Measurements from ENCODE around the gene PLEKHS1. TPM values are rescaled to one million over a fixed set of nuclear protein-coding genes. Genes with fewer than 3 reads are reported as not detected.
"Not testable (repeated sequence)": the region's sequence is repeated elsewhere in the genome, so short reads cannot be mapped to it uniquely, and the experiment has no call there.

The PLEKHS1 gene
- total RNA-seq, 1 donor from 2014 or later = not detected

DNA sequence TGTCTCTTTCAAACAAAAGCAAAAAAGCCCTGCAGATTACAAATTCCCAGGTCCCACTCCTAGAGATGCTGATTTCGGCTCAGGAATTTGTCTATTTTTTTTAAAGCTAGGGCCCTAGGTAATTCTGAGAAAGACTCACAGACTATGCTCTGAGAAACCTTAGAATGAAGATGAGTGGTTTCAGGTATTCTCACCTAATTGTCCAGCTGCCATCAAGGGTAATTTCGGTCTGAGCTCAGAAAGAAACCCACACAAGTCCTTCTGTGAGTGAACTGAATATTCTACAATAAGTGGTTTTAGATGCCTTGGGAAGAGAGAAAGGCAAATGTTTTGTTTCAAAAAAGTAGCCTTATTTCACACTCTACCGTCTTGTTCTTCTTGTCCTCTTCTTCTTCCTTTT is 56.7 kb downstream of the PLEKHS1 start:
- Mint-ChIP-seq H3K4me3 (ENCODE audit: low read depth) (no peak overlapping the region), H3K4me1 (ENCODE audit: low read depth) (peaks cover under 1% of the 10 kb centered on the region), H3K27ac (no peak overlapping the region), H3K9me3 (ENCODE audit: low read depth) (peaks cover 9% of the 10 kb centered on the region), H3K27me3 (peaks cover 19% of the 10 kb centered on the region), H3K36me3 (ENCODE audit: insufficient read depth) (no peaks in the 10 kb centered on the region)
- no peak for TF ChIP-seq CTCF (IDR thresholded peaks at IDR 0.05; ENCODE audit: unreplicated experiment)
- DNase-seq (ENCODE audit: low spot score, unreplicated experiment) = no peak

GRCh38 chr10:113814700-113815099 is 63.2 kb downstream of the PLEKHS1 start:
- DNase-seq (ENCODE audit: low spot score, unreplicated experiment); H3K27me3 Mint-ChIP-seq; H3K4me3 Mint-ChIP-seq (ENCODE audit: low read depth); H3K27ac Mint-ChIP-seq; H3K9me3 Mint-ChIP-seq (ENCODE audit: low read depth); H3K36me3 Mint-ChIP-seq (ENCODE audit: insufficient read depth); H3K4me1 Mint-ChIP-seq (ENCODE audit: low read depth): not testable (repeated sequence)

- no peaks in the 10 kb centered on the region for H3K4me1 Mint-ChIP-seq (ENCODE audit: low read depth)
- no peak overlapping the region for H3K27ac Mint-ChIP-seq
- no peaks in the 10 kb centered on the region for H3K36me3 Mint-ChIP-seq (ENCODE audit: insufficient read depth)
- no peak for TF ChIP-seq CTCF (IDR thresholded peaks at IDR 0.05; ENCODE audit: unreplicated experiment)
- no peaks in the 10 kb centered on the region for H3K27me3 Mint-ChIP-seq
- no peak overlapping the region for H3K4me3 Mint-ChIP-seq (ENCODE audit: low read depth)
- no peaks in the 10 kb centered on the region for H3K9me3 Mint-ChIP-seq (ENCODE audit: low read depth)
- DNase-seq (ENCODE audit: low spot score, unreplicated experiment) = no peak
Measured at GRCh38 chr10:113819989-113820388, 68.5 kb downstream of the PLEKHS1 start.

DNA sequence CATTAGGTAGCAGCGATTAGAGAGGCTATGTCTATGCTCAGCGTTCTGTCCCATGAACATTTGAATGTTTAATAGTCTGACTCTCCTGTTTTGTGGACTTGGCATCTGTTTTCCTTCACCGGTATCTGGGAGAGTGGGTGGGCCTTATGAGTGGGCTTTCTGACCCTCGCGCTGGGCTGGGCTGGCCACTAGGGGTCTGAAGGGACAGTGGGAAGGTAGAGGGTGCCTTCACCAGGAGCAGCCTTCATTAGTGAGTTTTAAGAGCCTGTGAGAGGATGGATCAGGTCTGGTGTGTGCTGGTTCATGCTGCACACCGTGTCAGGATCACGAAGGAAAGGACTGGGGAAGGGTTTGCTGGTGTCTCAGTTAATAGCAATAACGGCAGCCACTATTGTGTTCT is 69.0 kb downstream of the PLEKHS1 start:
- DNase-seq (ENCODE audit: low spot score, unreplicated experiment) = no peak
- no peak overlapping the region for H3K27ac Mint-ChIP-seq
- H3K27me3 Mint-ChIP-seq = no peaks in the 10 kb centered on the region
- no peaks in the 10 kb centered on the region for H3K9me3 Mint-ChIP-seq (ENCODE audit: low read depth)
- H3K4me1 Mint-ChIP-seq (ENCODE audit: low read depth) = no peaks in the 10 kb centered on the region
- TF ChIP-seq CTCF (IDR thresholded peaks at IDR 0.05; ENCODE audit: unreplicated experiment) = peak; percentile 40
- H3K4me3 Mint-ChIP-seq (ENCODE audit: low read depth) = no peak overlapping the region
- H3K36me3 Mint-ChIP-seq (ENCODE audit: insufficient read depth) = no peaks in the 10 kb centered on the region

DNA sequence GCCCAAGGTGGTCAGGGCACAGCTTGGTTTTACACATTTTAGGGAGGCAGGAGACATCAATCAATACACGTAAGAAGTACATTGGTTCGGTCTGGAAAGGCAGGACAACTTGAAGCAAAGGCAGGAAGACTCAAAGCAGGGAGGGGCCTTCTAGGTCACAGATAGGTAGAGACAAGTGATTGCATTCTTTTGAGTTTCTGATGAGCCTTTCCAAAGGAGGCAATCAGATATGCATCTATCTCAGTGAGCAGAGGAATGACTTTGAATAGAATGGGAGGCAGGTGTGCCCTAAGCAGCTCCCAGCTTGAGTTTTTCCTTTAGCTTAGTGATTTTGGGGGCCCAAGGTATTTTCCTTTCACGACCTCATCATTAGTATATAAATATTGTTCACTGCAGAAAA is 69.8 kb downstream of the PLEKHS1 start:
- not testable (repeated sequence) for H3K9me3 Mint-ChIP-seq (ENCODE audit: low read depth); H3K36me3 Mint-ChIP-seq (ENCODE audit: insufficient read depth); H3K27ac Mint-ChIP-seq; H3K27me3 Mint-ChIP-seq; DNase-seq (ENCODE audit: low spot score, unreplicated experiment); H3K4me1 Mint-ChIP-seq (ENCODE audit: low read depth); H3K4me3 Mint-ChIP-seq (ENCODE audit: low read depth)

- Mint-ChIP-seq H3K4me1 (ENCODE audit: low read depth) (no peaks in the 10 kb centered on the region), H3K27me3 (no peaks in the 10 kb centered on the region), H3K9me3 (ENCODE audit: low read depth) (no peaks in the 10 kb centered on the region), H3K36me3 (ENCODE audit: insufficient read depth) (no peaks in the 10 kb centered on the region), H3K27ac (no peak overlapping the region), H3K4me3 (ENCODE audit: low read depth) (no peak overlapping the region)
- no peak for TF ChIP-seq CTCF (IDR thresholded peaks at IDR 0.05; ENCODE audit: unreplicated experiment)
- DNase-seq (ENCODE audit: low spot score, unreplicated experiment) = no peak
Measured at GRCh38 chr10:113822174-113822573, 70.7 kb downstream of the PLEKHS1 start.
